Gastroesophageal sphincter (tissue), 4 donors: ENCODE results near the gene UBE2G2. TPM values are rescaled to one million over a fixed set of nuclear protein-coding genes. Genes with fewer than 3 reads are reported as not detected.

ENCODE experiments used
- ATAC-seq: fragments of 150-250 bp; one replicate; pipeline ENCODE4 v1.9.1; 2016; ENCODE audit warnings: mild to moderate bottlenecking, moderate library complexity
- H3K27ac ChIP-seq, 4 donors: fragments of 200-600 bp; sonication (generic) in 3 of 4; 1 replicate in 3 of 4; 2 replicates in 1 of 4; pipeline ENCODE4 v1.5.1; 2016 to 2019
- H3K27me3 ChIP-seq: fragments of 200-600 bp; sonication (generic); one replicate; pipeline ENCODE4 v1.5.1; 2019
- H3K36me3 ChIP-seq, 2 donors: fragments of 200-600 bp; sonication (generic); one replicate each; pipeline ENCODE4 v1.5.1; 2019; ENCODE audit warnings: control low read depth in 1 of 2
- H3K4me1 ChIP-seq, 3 donors: fragments of 200-600 bp; sonication (generic); 1 replicate in 2 of 3; 2 replicates in 1 of 3; pipeline ENCODE4 v1.5.1; 2016 to 2019; ENCODE audit warnings: control low read depth in 2 of 3
- H3K4me3 ChIP-seq, 2 donors: fragments of 200-600 bp; sonication (generic); one replicate each; pipeline ENCODE4 v1.5.1; 2019; ENCODE audit warnings: mild to moderate bottlenecking in 1 of 2, moderate library complexity in 1 of 2
- H3K9me3 ChIP-seq, 3 donors: fragments of 200-600 bp; sonication (generic); one replicate each; pipeline ENCODE4 v1.5.1; 2017 to 2019; ENCODE audit warnings: control low read depth in 2 of 3
- CTCF ChIP-seq, 4 experiments: fragments of 200-600 bp in 2 of 4; fragments of 450-650 bp in 2 of 4; sonication (generic) in 1 of 4; IDR thresholded peaks; one replicate each; pipeline ENCODE4 v1.5.1; 2017 to 2019; ENCODE audit warnings: antibody characterized with exemption in 4 of 4, mild to moderate bottlenecking in 2 of 4, moderate library complexity in 2 of 4
- EP300 ChIP-seq: sonication (generic); formaldehyde crosslinking; IDR thresholded peaks from one replicate; pipeline ENCODE4 v1.6.1; 2017; ENCODE audit warnings: antibody characterized with exemption, mild to moderate bottlenecking
- POLR2A ChIP-seq, 2 donors: fragments of 450-650 bp; IDR thresholded peaks; one replicate each; pipeline ENCODE4 v1.6.1; 2017; ENCODE audit warnings: antibody characterized with exemption in 2 of 2, mild to moderate bottlenecking in 2 of 2, moderate library complexity in 1 of 2
- POLR2AphosphoS5 ChIP-seq: sonication (generic); formaldehyde crosslinking; IDR thresholded peaks from one replicate; pipeline ENCODE4 v1.6.1; 2017; ENCODE audit warnings: antibody characterized with exemption
- WGBS, 2 donors: methylation state at CpG; one replicate each; pipeline ENCODE4 v1.1.5; 2018; ENCODE audit warnings: low coverage in 1 of 2; 5-methylcytosine and 5-hydroxymethylcytosine counted together
- total RNA-seq, 4 donors: library from RNA; depleted of rRNA; stranded (reverse); fragments of >200 nt; gene quantifications; one replicate each; pipeline ENCODE4 v1.1.0, GENCODE V29; 2016

UBE2G2 gene
- total RNA-seq, 4 donors from 2014 or later = 48.3 to 93.4 (median 83.9) TPM

GRCh38 chr21:44763050-44763378, 38.6 kb downstream of the UBE2G2 start:
- Histone ChIP-seq H3K4me3 (no peak overlapping the region), H3K27me3 (peaks cover 14% of the 10 kb centered on the region), H3K36me3 (peaks cover 0 to under 1% of the 10 kb centered on the region in 2 donors), H3K9me3 (peaks cover 0 to 5% (median 0%) of the 10 kb centered on the region in 3 donors), H3K27ac (no peak overlapping the region), H3K4me1 (no peaks in the 10 kb centered on the region)
- TF ChIP-seq CTCF (IDR thresholded peaks at IDR 0.05) (no peak), EP300 (no peak), POLR2AphosphoS5 (no peak), POLR2A (IDR thresholded peaks at IDR 0.05) (no peak)
- 59% methylated on average over 8 of the region's 8 CpGs; no CpG with 5 or more reads in 1 of the 2 donors for WGBS, 2 donors
- ATAC-seq = no peak

- Histone ChIP-seq H3K27me3 (peaks cover 16% of the 10 kb centered on the region), H3K36me3 (no peaks in the 10 kb centered on the region), H3K27ac (no peak overlapping the region), H3K4me1 (no peaks in the 10 kb centered on the region), H3K4me3 (no peak overlapping the region), H3K9me3 (peaks cover 0 to 8% (median 0%) of the 10 kb centered on the region in 3 donors)
- no peak for TF ChIP-seq EP300
- no peak for TF ChIP-seq CTCF (IDR thresholded peaks at IDR 0.05)
- no peak for TF ChIP-seq POLR2AphosphoS5
- TF ChIP-seq POLR2A (IDR thresholded peaks at IDR 0.05) = no peak
- 74% methylated on average over 4 of the region's 24 CpGs; no CpG with 5 or more reads in 1 of the 2 donors for WGBS, 2 donors
- no peak for ATAC-seq
These were observed 39.2 kb downstream of the UBE2G2 start for GRCh38 chr21:44762221-44763049.

DNA sequence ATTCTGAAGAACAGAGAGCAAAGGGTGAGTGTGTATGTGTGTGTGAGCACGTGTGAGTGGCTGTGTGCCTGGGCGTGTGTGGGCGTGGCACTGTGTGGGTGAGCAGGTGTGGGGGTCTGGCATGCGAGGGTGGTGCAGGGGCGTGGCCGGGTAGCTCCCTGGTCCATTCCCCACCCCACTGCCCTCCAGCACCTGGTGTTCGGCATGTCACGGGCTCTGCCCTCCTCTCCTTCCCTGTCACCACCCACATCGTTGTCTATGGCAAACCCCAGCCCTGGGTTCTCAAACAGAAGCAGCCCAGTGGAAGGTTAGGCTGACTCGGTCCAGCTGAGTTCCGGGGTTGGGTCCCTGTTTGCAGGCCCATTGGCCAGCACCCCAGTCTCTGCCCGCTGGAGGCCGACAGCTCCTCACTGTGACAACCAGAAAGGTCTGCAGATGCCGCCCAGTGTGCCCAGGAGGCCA, 39.8 kb downstream of the UBE2G2 start:
- Histone ChIP-seq H3K27ac (no peak overlapping the region), H3K9me3 (peaks cover 0 to 8% (median 0%) of the 10 kb centered on the region in 3 donors), H3K27me3 (peaks cover 16% of the 10 kb centered on the region), H3K4me3 (no peak overlapping the region), H3K36me3 (no peaks in the 10 kb centered on the region), H3K4me1 (no peaks in the 10 kb centered on the region)
- TF ChIP-seq CTCF (IDR thresholded peaks at IDR 0.05) (no peak), POLR2AphosphoS5 (no peak), POLR2A (IDR thresholded peaks at IDR 0.05) (no peak), EP300 (no peak)
- WGBS, 2 donors = 78 to 80% methylated on average over 1 to 7 of the region's 14 CpGs
- ATAC-seq = no peak

GRCh38 chr21:44761011-44761729, 40.5 kb downstream of the UBE2G2 start:
- H3K4me1 ChIP-seq = no peaks in the 10 kb centered on the region
- peaks cover 0 to 8% (median 0%) of the 10 kb centered on the region in 3 donors for H3K9me3 ChIP-seq
- 30 to 54% methylated on average over 4 to 19 of the region's 21 CpGs for WGBS, 2 donors
- peaks cover 16% of the 10 kb centered on the region for H3K27me3 ChIP-seq
- no peak for TF ChIP-seq CTCF (IDR thresholded peaks at IDR 0.05)
- TF ChIP-seq POLR2A (IDR thresholded peaks at IDR 0.05) = no peak
- no peak for TF ChIP-seq POLR2AphosphoS5
- TF ChIP-seq EP300 = no peak
- no peak overlapping the region for H3K4me3 ChIP-seq
- no peak overlapping the region for H3K27ac ChIP-seq
- no peak for ATAC-seq
- H3K36me3 ChIP-seq = no peaks in the 10 kb centered on the region
